IMR-90 (cell line): Measurements from ENCODE around the gene RBM15B. TPM values are rescaled to one million over a fixed set of nuclear protein-coding genes. Genes with fewer than 3 reads are reported as not detected.

Experiments used
- ATAC-seq: fragments of 200-7000 bp; cut with Tn5 transposase; 2 replicates; pipeline ENCODE4 v1.9.1; 2020; ENCODE audit warnings: low read depth, mild to moderate bottlenecking, moderate library complexity
- BruUV-seq: library from RNA; stranded (reverse); fragments of 400-500 nt; replicated peaks from 2 replicates; lab custom pipeline; 2021; lab: Mats Ljungman, UMichigan
- CTCF ChIA-PET: fragments of 300-600 bp; formaldehyde crosslinking; extraction: SDS; loops from one replicate; lab custom pipeline; 2021; ENCODE audit warnings: antibody characterized with exemption; lab: Yijun Ruan, JAX
- POLR2A ChIA-PET: fragments of 300-600 bp; sonication (Branson Sonifier 250); formaldehyde crosslinking; loops from one replicate; lab custom pipeline; 2022; ENCODE audit warnings: antibody characterized with exemption; ENCODE audit not compliant: unreplicated experiment; lab: Charles Lee
- DNase-seq: peaks from one replicate; pipeline ENCODE4 v3.0.0; 2013
- H2AFZ ChIP-seq: replicated peaks from 2 replicates; pipeline ENCODE3; 2013; ENCODE audit warnings: low read length, mild to moderate bottlenecking; ENCODE audit not compliant: poor library complexity
- H2AK5ac ChIP-seq: 2 replicates; pipeline ENCODE4 v1.6.1; 2013; ENCODE audit warnings: low read depth, low read length, inconsistent platforms
- H2AK9ac ChIP-seq: replicated peaks from 2 replicates; pipeline ENCODE3; 2013; ENCODE audit warnings: mild to moderate bottlenecking, low read depth, low read length, moderate library complexity; ENCODE audit not compliant: poor library complexity
- H2BK120ac ChIP-seq: 2 replicates; pipeline ENCODE4 v1.6.1; 2013; ENCODE audit warnings: low read depth, low read length, inconsistent platforms
- H2BK15ac ChIP-seq: 3 replicates; pipeline ENCODE4 v1.6.1; 2013; ENCODE audit warnings: low read depth, low read length, inconsistent platforms
- H2BK20ac ChIP-seq: 2 replicates; pipeline ENCODE4 v1.6.1; 2013; ENCODE audit warnings: low read depth, mild to moderate bottlenecking, inconsistent platforms, low read length, moderate library complexity
- H2BK5ac ChIP-seq: 2 replicates; pipeline ENCODE4 v1.6.1; 2013; ENCODE audit warnings: mild to moderate bottlenecking, low read depth, low read length, inconsistent platforms; ENCODE audit not compliant: poor library complexity, severe bottlenecking
- H3K14ac ChIP-seq: replicated peaks from 2 replicates; pipeline ENCODE4 v1.6.1; 2013; ENCODE audit warnings: low read depth, low read length, inconsistent platforms
- H3K18ac ChIP-seq: 2 replicates; pipeline ENCODE4 v1.6.1; 2013; ENCODE audit warnings: low read depth, low read length, control low read depth
- H3K23ac ChIP-seq: 2 replicates; pipeline ENCODE4 v1.6.1; 2013; ENCODE audit warnings: low read depth, low read length, inconsistent platforms
- H3K27ac ChIP-seq: 2 replicates; pipeline ENCODE4 v1.5.1; 2013; ENCODE audit warnings: mild to moderate bottlenecking, control low read depth, low read length; ENCODE audit not compliant: insufficient read depth
- H3K27me3 ChIP-seq: 2 replicates; pipeline ENCODE4 v1.6.1; 2013; ENCODE audit warnings: low read length; ENCODE audit not compliant: control insufficient read depth, insufficient read depth
- H3K36me3 ChIP-seq: 2 replicates; pipeline ENCODE4 v1.6.1; 2013; ENCODE audit warnings: low read length, mixed read lengths; ENCODE audit not compliant: control insufficient read depth, insufficient read depth
- H3K4ac ChIP-seq: 2 replicates; pipeline ENCODE4 v1.6.1; 2013; ENCODE audit warnings: low read depth, low read length, inconsistent platforms
- H3K4me1 ChIP-seq: 2 replicates; pipeline ENCODE4 v1.6.1; 2013; ENCODE audit warnings: low read length, mixed read lengths; ENCODE audit not compliant: control insufficient read depth, insufficient read depth
- H3K4me2 ChIP-seq: 2 replicates; pipeline ENCODE4 v1.6.1; 2013; ENCODE audit warnings: low read depth, mild to moderate bottlenecking, control low read depth, low read length, moderate library complexity
- H3K4me3 ChIP-seq: 2 replicates; pipeline ENCODE4 v1.5.1; 2013; ENCODE audit warnings: low read depth, mild to moderate bottlenecking, control low read depth, low read length, moderate library complexity; ENCODE audit not compliant: insufficient read depth
- H3K56ac ChIP-seq: 2 replicates; pipeline ENCODE4 v1.6.1; 2013; ENCODE audit warnings: low read length, inconsistent platforms; ENCODE audit not compliant: insufficient read depth; ENCODE audit errors: extremely low read depth
- H3K79me1 ChIP-seq, 2 experiments: 2 replicates each; pipeline ENCODE4 v1.6.1; 2013; ENCODE audit warnings: low read length in 2 of 2, inconsistent platforms in 1 of 2, low read depth in 1 of 2
- H3K9ac ChIP-seq: 2 replicates; pipeline ENCODE4 v1.6.1; 2013; ENCODE audit warnings: low read depth, low read length, control low read depth
- H3K9me1 ChIP-seq: 2 replicates; pipeline ENCODE4 v1.6.1; 2013; ENCODE audit warnings: low read length, inconsistent platforms; ENCODE audit not compliant: insufficient read depth
- H3K9me3 ChIP-seq: 2 replicates; pipeline ENCODE4 v1.6.1; 2013; ENCODE audit warnings: low read length; ENCODE audit not compliant: control insufficient read depth, insufficient read depth
- H4K20me1 ChIP-seq: 2 replicates; pipeline ENCODE4 v1.6.1; 2013; ENCODE audit warnings: low read length, inconsistent platforms; ENCODE audit not compliant: insufficient read depth
- H4K5ac ChIP-seq: 2 replicates; pipeline ENCODE4 v1.6.1; 2013; ENCODE audit warnings: mild to moderate bottlenecking, low read depth, low read length, control low read depth
- H4K8ac ChIP-seq, 2 experiments: 2 replicates each; pipeline ENCODE4 v1.6.1; 2013; ENCODE audit warnings: low read depth in 2 of 2, low read length in 2 of 2, control low read depth in 1 of 2, inconsistent platforms in 1 of 2
- H4K91ac ChIP-seq: 2 replicates; pipeline ENCODE4 v1.6.1; 2013; ENCODE audit warnings: low read depth, low read length, inconsistent platforms; ENCODE audit not compliant: insufficient read depth
- CEBPB ChIP-seq: IDR thresholded peaks from 2 replicates; pipeline ENCODE4 v1.6.1; 2012; ENCODE audit warnings: low read depth, low read length, improper control_type of control experiment
- MAZ ChIP-seq: IDR thresholded peaks from 2 replicates; pipeline ENCODE4 v1.6.1; 2012; ENCODE audit warnings: low read depth, mild to moderate bottlenecking, low read length, improper control_type of control experiment, moderate library complexity, borderline replicate concordance
- MXI1 ChIP-seq: IDR thresholded peaks from 2 replicates; pipeline ENCODE4 v1.6.1; 2012; ENCODE audit warnings: low read depth, mild to moderate bottlenecking, low read length, moderate library complexity, borderline replicate concordance
- NFE2L2 ChIP-seq: fragments of 150-350 bp; IDR thresholded peaks from 2 replicates; pipeline ENCODE4 v1.6.1; 2016; ENCODE audit warnings: low read depth, mild to moderate bottlenecking, low read length
- USF2 ChIP-seq: fragments of 150-350 bp; IDR thresholded peaks from 2 replicates; pipeline ENCODE4 v1.6.1; 2017; ENCODE audit warnings: mild to moderate bottlenecking, antibody characterized with exemption, low read length, low read depth
- WGBS, 2 experiments: methylation state at CpG; one replicate each; pipeline versions ENCODE4 v1.1.5 to v1.1.7; 2013; ENCODE audit warnings: missing lambda C conversion rate in 2 of 2; ENCODE audit not compliant: insufficient read length in 1 of 2; ENCODE audit errors: extremely low coverage in 2 of 2; 5-methylcytosine and 5-hydroxymethylcytosine counted together
- dilution Hi-C: fragments of 300-500 bp; cut with HindIII; formaldehyde crosslinking; loops from one replicate; pipeline ENCODE4 v1.14.3; 2018; ENCODE audit warnings: low sequenced_read_pairs; ENCODE audit not compliant: unreplicated experiment
- in situ Hi-C: fragments of 300-500 bp; cut with MboI; formaldehyde crosslinking; loops from 3 replicates; pipeline ENCODE4 v1.14.3; 2019; ENCODE audit warnings: low sequenced_read_pairs, inconsistent platforms, mixed read lengths
- intact Hi-C: fragments of 100-400 bp; cut with micrococcal nuclease; formaldehyde crosslinking; loops from 2 replicates; pipeline ENCODE4 v1.10.0; 2022
- polyA plus RNA-seq, 3 experiments: library from polyadenylated mRNA; depleted of rRNA; stranded (reverse); fragments of >200 nt; gene quantifications; 2 replicates each; pipeline ENCODE4 v1.2.3, GENCODE V29; 2012; ENCODE audit warnings: low replicate concordance in 1 of 3
- total RNA-seq: library from RNA; depleted of rRNA; stranded (reverse); fragments of >200 nt; gene quantifications from 2 replicates; pipeline ENCODE4 v1.2.3, GENCODE V29; 2012

Gene RBM15B
- total and polyA plus RNA-seq, 2 of the 4 experiments (the other 2 are of a cell fraction): 16.2 to 17.4 TPM

- H2AFZ ChIP-seq: no peak overlapping the region
- no peak overlapping the region for H3K27ac ChIP-seq
- H3K4me1 ChIP-seq: no peaks in the 10 kb centered on the region
- H2BK120ac ChIP-seq: no peak overlapping the region
- no peak overlapping the region for H3K4me2 ChIP-seq
- H3K4ac ChIP-seq: no peak overlapping the region
- H3K9ac ChIP-seq: no peak overlapping the region
- H3K36me3 ChIP-seq: no peaks in the 10 kb centered on the region
- no peak overlapping the region for H2BK20ac ChIP-seq
- intact Hi-C loops (no loop called here), in situ Hi-C loops (loop anchor here (10.0 to 25.0 kb wide), 3 partner anchors 415 to 1043 kb away; partner anchors contain the start of genes PARP3, RASSF1, RRP9 and TUSC2), dilution Hi-C loops (no loop called here)
- H3K18ac ChIP-seq: no peak overlapping the region
- TF ChIP-seq CEBPB (no peak), USF2 (no peak), MXI1 (no peak), NFE2L2 (no peak), MAZ (no peak)
- H3K56ac ChIP-seq: no peak overlapping the region
- peaks cover 6% of the 10 kb centered on the region for H3K27me3 ChIP-seq
- H2BK5ac ChIP-seq: no peak overlapping the region
- no peak overlapping the region for H4K91ac ChIP-seq
- no peak overlapping the region for H4K8ac ChIP-seq
- H2AK9ac ChIP-seq: no peak overlapping the region
- no peak for DNase-seq
- ATAC-seq: no peak
- no peak overlapping the region for H2BK15ac ChIP-seq
- POLR2A ChIA-PET: no interaction called here
- BruUV-seq: no TSS peak
- no peak overlapping the region for H3K14ac ChIP-seq
- no peak overlapping the region for H3K4me3 ChIP-seq
- WGBS, 2 experiments: no CpG with 5 or more reads among the region's 8 CpGs
- H3K9me1 ChIP-seq: no peaks in the 10 kb centered on the region
- H4K20me1 ChIP-seq: no peaks in the 10 kb centered on the region
- no peaks in the 10 kb centered on the region for H3K9me3 ChIP-seq
- no peak overlapping the region for H4K5ac ChIP-seq
- no peak overlapping the region for H3K23ac ChIP-seq
- CTCF ChIA-PET: interaction anchor here (0.6 kb wide), 1 partner anchor 9 kb away, joined by 3 read pairs; no protein-coding TSS in a partner anchor
- H3K79me1 ChIP-seq: peaks cover 9 to 15% of the 10 kb centered on the region in 2 experiments
- no peak overlapping the region for H2AK5ac ChIP-seq
These were observed 11.2 kb upstream of the RBM15B start for GRCh38 chr3:51379746-51380455.
